Activated T-helper 2 cell treated with anti-CD3 and anti-CD28 coated beads, Interferon-gamma antibody, Interleukin-2, Interleukin-4, amounts not matched to agents 10 μg/mL and 5 μg/mL and 100 μg/mL, durations not matched to agents 14 hours and 24 hours and 36 hours (primary cell): ENCODE measurements around the gene TMEM235. TPM values are rescaled to one million over a fixed set of nuclear protein-coding genes. Genes with fewer than 3 reads are reported as not detected.
"Not testable (repeated sequence)": the region's sequence is repeated elsewhere in the genome, so short reads cannot be mapped to it uniquely, and the experiment has no call there.

Experiments
- DNase-seq: peaks from one replicate; pipeline ENCODE4 v3.0.0; 2021; ENCODE audit warnings: low spot score
- H3K27ac Mint-ChIP-seq: one replicate; pipeline ENCODE4 v1.8.0; 2021; ENCODE audit warnings: mixed read lengths
- H3K27me3 Mint-ChIP-seq: one replicate; pipeline ENCODE4 v1.8.0; 2021; ENCODE audit warnings: low read depth, mixed read lengths
- H3K36me3 Mint-ChIP-seq: one replicate; pipeline ENCODE4 v1.8.0; 2021; ENCODE audit warnings: low read depth, mixed read lengths
- H3K4me1 Mint-ChIP-seq: one replicate; pipeline ENCODE4 v1.8.0; 2021; ENCODE audit warnings: low read depth, mixed read lengths
- H3K4me3 Mint-ChIP-seq: one replicate; pipeline ENCODE4 v1.8.0; 2021; ENCODE audit warnings: low read depth, mild to moderate bottlenecking, moderate library complexity, mixed read lengths
- H3K9me3 Mint-ChIP-seq: one replicate; pipeline ENCODE4 v1.8.0; 2021; ENCODE audit warnings: mixed read lengths
- intact Hi-C: fragments of 100-400 bp; cut with micrococcal nuclease; formaldehyde crosslinking; loops from one replicate; pipeline ENCODE4 v1.15.1; 2023
- total RNA-seq: library from RNA; stranded (reverse); gene quantifications from 2 replicates; pipeline ENCODE4 v1.2.3, GENCODE V29; 2022

Gene TMEM235
- total RNA-seq, 1 donor from 2014 or later = not detected

GRCh38 chr17:78249818-78250806 lies 18.7 kb downstream of the TMEM235 start:
- Mint-ChIP-seq H3K27ac (no peak overlapping the region), H3K9me3 (no peaks in the 10 kb centered on the region), H3K36me3 (no peaks in the 10 kb centered on the region), H3K4me1 (peaks cover 24% of the 10 kb centered on the region), H3K27me3 (peaks cover 11% of the 10 kb centered on the region), H3K4me3 (no peak overlapping the region)
- intact Hi-C loops = no loop called here
- no peak for DNase-seq

DNA sequence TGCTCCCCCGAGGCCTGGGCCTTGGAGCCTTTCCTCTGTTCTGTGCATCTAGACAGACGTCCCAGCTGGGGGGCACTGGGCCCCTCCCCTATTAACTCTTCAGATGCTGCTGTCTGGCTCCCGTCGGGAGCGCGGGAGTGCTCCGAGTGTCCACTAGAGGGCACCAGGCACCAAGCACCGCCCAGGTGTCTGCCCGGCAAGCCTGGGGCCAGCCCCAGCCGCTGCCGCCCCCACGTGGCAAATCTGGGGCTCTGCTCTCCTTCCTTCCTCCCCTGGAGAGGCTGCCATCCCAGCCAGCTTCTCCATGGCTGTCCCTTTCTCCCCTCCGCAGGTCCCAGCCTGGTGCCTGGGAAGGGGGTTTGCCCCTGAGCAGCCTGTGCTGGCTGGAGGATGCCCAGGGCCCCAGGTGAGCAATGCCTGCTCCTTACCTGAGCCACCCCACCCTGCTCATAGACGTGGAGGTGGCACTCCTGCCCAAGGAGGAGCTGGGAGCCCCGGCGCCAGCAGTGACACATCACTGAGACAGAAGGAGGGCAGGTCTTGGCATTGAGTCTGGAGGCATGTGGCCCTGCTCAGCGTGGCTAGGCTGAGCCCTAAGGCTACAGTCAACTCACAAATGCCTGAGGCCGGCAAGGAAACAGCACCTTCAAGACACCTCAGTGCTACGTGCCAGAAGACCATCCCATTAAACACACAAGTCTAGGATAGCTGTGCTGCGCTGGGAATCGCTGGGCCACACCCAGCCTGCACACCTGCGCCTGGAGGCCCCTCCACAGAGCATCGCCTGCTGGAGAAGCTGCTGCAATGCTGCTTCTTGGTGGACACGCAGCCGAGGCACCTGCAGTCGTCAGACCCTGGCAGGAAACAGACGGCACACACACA lies 19.7 kb downstream of the TMEM235 start:
- peaks cover 9% of the 10 kb centered on the region for H3K27me3 Mint-ChIP-seq
- H3K27ac Mint-ChIP-seq = no peak overlapping the region
- peak; percentile 80 for DNase-seq
- no peak overlapping the region for H3K4me3 Mint-ChIP-seq
- peaks cover 26% of the 10 kb centered on the region for H3K4me1 Mint-ChIP-seq
- no peaks in the 10 kb centered on the region for H3K36me3 Mint-ChIP-seq
- intact Hi-C loops = no loop called here
- H3K9me3 Mint-ChIP-seq = no peaks in the 10 kb centered on the region

DNA sequence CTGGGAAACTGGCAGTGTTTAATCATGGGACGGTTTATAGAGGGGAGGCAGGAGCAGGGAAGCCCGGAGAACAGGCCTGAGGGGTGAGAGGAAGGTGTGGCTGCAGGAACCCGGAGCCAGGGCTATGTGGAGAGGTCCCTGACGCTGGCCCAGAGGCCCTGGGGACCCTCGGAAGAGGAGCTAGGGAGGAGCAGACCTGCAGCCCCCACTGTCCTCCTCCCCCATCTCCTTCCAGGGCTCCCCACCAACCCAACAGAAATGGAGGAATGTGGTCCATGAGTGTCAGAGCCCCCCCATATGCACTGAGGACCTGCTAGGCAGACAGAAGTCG lies 20.3 kb downstream of the TMEM235 start:
- H3K27ac Mint-ChIP-seq = no peak overlapping the region
- H3K4me1 Mint-ChIP-seq = peaks cover 26% of the 10 kb centered on the region
- H3K27me3 Mint-ChIP-seq = peaks cover 8% of the 10 kb centered on the region
- H3K4me3 Mint-ChIP-seq = no peak overlapping the region
- DNase-seq = no peak
- H3K9me3 Mint-ChIP-seq = no peaks in the 10 kb centered on the region
- intact Hi-C loops = no loop called here
- no peaks in the 10 kb centered on the region for H3K36me3 Mint-ChIP-seq

DNA sequence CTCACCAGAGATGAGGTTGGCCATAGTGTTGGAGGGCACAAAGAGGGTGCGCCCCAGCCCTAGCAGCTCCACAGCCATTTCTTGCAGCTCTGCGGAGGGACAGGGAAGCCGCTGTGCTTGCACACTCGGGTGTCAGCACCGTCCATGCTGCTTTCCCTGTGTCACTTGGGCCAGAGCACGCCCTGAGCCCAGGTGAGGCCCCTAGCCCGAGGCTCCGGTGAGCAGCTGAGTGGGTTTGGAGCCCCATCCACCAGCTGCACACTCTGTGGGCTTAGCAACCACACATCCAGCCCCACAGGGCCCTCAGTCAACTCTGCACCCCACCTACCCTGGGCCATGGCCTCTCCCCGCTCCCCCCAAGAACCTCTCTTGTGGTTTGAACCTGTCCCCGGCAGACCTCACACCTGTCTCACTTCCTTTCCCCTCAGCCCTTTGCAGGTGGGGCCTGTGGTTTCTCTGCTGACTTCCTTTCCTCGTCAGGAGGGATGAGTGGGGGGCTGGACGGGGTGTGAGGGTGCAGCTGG lies 20.7 kb downstream of the TMEM235 start:
- H3K27ac Mint-ChIP-seq = peak overlapping the region; percentile 38
- H3K4me3 Mint-ChIP-seq = peak overlapping the region; percentile 70
- peak; percentile 35 for DNase-seq
- no peaks in the 10 kb centered on the region for H3K9me3 Mint-ChIP-seq
- peaks cover 26% of the 10 kb centered on the region for H3K4me1 Mint-ChIP-seq
- intact Hi-C loops = no loop called here
- H3K27me3 Mint-ChIP-seq = peaks cover 4% of the 10 kb centered on the region
- H3K36me3 Mint-ChIP-seq = no peaks in the 10 kb centered on the region

- Mint-ChIP-seq H3K4me1 (peaks cover 29% of the 10 kb centered on the region), H3K27ac (peak overlapping the region; percentile 42), H3K27me3 (peaks cover 1% of the 10 kb centered on the region), H3K36me3 (no peaks in the 10 kb centered on the region), H3K9me3 (no peaks in the 10 kb centered on the region), H3K4me3 (peak overlapping the region; percentile 70)
- DNase-seq = no peak
- intact Hi-C loops = no loop called here
Measured at GRCh38 chr17:78252701-78253635, 21.5 kb downstream of the TMEM235 start.

- not testable (repeated sequence) for H3K27me3 Mint-ChIP-seq
- H3K4me1 Mint-ChIP-seq = peaks cover 32% of the 10 kb centered on the region
- peak overlapping the region; percentile 76 for H3K4me3 Mint-ChIP-seq
Measured at GRCh38 chr17:78253636-78253945, 22.2 kb downstream of the TMEM235 start.

DNA sequence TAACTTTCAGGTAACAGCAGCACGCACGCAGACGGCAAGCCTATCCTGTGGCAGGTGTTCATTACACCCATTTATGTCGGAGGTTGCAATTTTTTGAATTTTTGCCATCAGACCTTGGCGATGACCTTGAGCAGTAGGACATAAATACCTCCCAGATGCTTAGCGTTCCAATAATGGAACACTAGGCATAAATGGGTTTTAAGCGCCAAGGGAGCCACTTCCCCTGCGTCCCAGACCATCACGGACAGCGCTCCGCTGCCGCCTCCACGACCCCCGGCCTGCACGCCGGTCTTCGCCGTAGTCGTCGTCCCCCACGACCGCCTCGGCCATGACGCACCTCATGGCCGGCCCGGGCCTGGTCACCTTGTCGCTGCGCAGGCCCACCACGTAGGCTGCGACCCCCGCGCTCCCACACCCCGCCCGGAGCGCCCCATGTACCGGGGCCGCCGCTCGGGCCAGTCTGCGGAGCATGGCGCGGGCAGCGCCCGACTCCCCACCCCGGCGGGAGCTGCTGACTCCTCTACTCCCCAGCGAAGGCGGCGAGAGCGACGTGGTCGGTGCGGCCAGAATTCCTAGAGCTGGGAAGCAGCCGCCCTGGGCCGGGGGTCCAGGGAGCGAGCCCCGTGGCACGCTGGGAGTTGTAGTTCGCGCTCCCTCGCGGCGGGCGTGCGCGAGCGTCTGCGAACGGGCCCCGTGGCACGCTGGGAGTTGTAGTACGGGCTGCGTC lies 22.7 kb downstream of the TMEM235 start:
- DNase-seq = peak; percentile 73
- H3K36me3 Mint-ChIP-seq = no peaks in the 10 kb centered on the region
- peak overlapping the region; percentile 72 for H3K27ac Mint-ChIP-seq
- H3K4me3 Mint-ChIP-seq = peak overlapping the region; percentile 76
- peaks cover 32% of the 10 kb centered on the region for H3K4me1 Mint-ChIP-seq
- intact Hi-C loops = no loop called here
- no peaks in the 10 kb centered on the region for H3K9me3 Mint-ChIP-seq
- H3K27me3 Mint-ChIP-seq = peaks cover 1% of the 10 kb centered on the region

More at GRCh38 chr17:78253636-78253945, 22.2 kb downstream of the TMEM235 start:
- H3K36me3 Mint-ChIP-seq, DNase-seq, intact Hi-C loops, H3K9me3 Mint-ChIP-seq: not testable (repeated sequence)
- peak overlapping the region; percentile 28 for H3K27ac Mint-ChIP-seq

- H3K27me3 Mint-ChIP-seq = peaks cover 1% of the 10 kb centered on the region
Measured at GRCh38 chr17:78255029-78255656, 23.7 kb downstream of the TMEM235 start.

GRCh38 chr17:78255953-78256706 lies 24.7 kb downstream of the TMEM235 start:
- no peak for DNase-seq
- Mint-ChIP-seq H3K4me1 (peaks cover 39% of the 10 kb centered on the region), H3K9me3 (no peaks in the 10 kb centered on the region), H3K27me3 (no peaks in the 10 kb centered on the region), H3K4me3 (no peak overlapping the region), H3K27ac (no peak overlapping the region), H3K36me3 (no peaks in the 10 kb centered on the region)
- intact Hi-C loops = no loop called here

More at GRCh38 chr17:78255029-78255656, 23.7 kb downstream of the TMEM235 start:
- intact Hi-C loops = no loop called here
- Mint-ChIP-seq H3K4me1 (peaks cover 39% of the 10 kb centered on the region), H3K4me3 (peak overlapping the region; percentile 59), H3K9me3 (no peaks in the 10 kb centered on the region), H3K27ac (no peak overlapping the region), H3K36me3 (no peaks in the 10 kb centered on the region)
- DNase-seq = no peak

DNA sequence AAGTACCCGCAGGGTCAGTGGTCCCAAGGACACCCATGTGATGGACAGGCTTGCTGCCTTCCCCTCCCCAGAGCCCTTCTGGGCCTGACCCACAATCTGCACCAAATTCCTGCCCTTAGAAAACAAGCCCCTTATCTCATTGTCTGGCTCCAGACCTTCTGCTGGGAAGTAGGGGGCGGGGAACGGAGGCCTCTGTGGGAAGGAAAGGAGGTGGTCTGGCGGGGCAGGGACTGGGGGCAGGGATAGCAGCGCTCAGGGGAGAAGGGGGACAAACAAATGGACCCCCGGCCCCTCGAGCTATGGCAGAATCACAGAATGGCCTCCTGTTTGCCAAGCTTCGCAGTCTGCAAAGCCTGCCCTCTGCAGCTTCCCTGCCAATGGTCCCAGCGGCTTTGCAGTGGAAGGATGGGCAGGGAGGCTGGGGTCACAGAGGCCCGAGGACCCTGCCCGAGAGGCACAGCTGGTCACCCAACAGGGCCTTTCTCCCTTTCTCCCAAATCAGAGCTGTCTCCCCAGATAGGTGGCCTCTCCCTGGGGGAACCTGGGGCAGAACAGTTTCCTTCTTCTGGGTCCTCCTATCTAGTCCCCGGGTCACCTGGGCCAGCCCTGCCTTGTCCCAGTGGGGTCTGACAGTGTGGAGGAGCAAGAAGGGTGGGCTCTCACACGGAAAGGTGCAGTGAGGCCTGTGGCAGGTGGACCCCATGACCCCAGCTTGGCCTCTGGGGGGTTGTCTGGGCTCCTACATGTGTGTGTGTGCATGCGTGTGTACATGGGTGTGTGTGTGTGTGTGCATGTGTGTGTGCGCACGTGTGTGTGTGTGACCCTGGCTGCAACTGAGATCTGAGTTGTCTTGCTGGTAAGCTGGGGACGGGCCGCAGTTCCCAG lies 25.5 kb downstream of the TMEM235 start:
- H3K27ac Mint-ChIP-seq = no peak overlapping the region
- H3K4me1 Mint-ChIP-seq = peaks cover 37% of the 10 kb centered on the region
- H3K27me3 Mint-ChIP-seq = no peaks in the 10 kb centered on the region
- H3K36me3 Mint-ChIP-seq = no peaks in the 10 kb centered on the region
- no peak for DNase-seq
- H3K9me3 Mint-ChIP-seq = no peaks in the 10 kb centered on the region
- intact Hi-C loops = no loop called here
- no peak overlapping the region for H3K4me3 Mint-ChIP-seq
